NOMO-1 treated with DMSO at 0.1 percent for 48 hours (cell line): ENCODE measurements around the gene AGBL3.
"Not testable (repeated sequence)": the region's sequence is repeated elsewhere in the genome, so short reads cannot be mapped to it uniquely, and the experiment has no call there.

Experiments used
- DNase-seq: peaks from one replicate; lab custom pipeline; 2025; ENCODE audit not compliant: unreplicated experiment; lab: John Stamatoyannopoulos, UW

AGBL3 gene

GRCh38 chr7:135166338-135166990, 180.2 kb downstream of the AGBL3 start:
- no peak for DNase-seq

GRCh38 chr7:135167365-135167917, 181.1 kb downstream of the AGBL3 start:
- no peak for DNase-seq

- no peak for DNase-seq
These were observed 181.7 kb downstream of the AGBL3 start for GRCh38 chr7:135168001-135168400.

DNA sequence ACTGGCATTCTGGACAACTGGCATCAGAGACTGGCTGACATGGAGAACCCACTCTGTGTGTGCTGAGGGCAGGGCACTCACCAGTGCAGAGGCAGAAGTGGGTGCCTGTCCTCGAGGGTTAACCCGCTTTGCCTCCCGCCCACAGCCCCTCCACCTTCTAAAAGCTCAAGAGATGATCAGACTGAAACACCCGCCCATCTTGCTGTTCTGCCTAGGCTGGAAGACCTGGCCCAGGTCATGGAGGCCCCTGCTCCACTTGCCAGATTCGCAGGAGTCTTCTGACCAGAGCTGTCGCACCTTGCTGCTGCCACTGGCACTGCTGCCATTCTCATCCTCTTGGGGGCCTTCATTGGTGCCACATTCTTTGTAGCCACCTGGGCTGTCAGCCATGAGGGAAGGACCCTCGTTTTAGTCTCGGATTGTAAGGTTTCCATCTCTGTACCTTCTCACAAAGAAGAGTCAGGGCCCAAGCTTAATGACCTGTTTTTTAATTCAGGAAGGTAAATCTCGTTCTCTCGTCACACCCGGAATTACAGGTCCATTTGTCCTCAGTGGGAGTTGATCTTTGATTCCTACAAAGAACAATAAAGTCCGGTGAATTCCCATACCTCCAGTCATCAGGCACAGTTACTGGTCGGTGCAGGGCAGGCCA, 182.3 kb downstream of the AGBL3 start:
- DNase-seq: no peak

DNA sequence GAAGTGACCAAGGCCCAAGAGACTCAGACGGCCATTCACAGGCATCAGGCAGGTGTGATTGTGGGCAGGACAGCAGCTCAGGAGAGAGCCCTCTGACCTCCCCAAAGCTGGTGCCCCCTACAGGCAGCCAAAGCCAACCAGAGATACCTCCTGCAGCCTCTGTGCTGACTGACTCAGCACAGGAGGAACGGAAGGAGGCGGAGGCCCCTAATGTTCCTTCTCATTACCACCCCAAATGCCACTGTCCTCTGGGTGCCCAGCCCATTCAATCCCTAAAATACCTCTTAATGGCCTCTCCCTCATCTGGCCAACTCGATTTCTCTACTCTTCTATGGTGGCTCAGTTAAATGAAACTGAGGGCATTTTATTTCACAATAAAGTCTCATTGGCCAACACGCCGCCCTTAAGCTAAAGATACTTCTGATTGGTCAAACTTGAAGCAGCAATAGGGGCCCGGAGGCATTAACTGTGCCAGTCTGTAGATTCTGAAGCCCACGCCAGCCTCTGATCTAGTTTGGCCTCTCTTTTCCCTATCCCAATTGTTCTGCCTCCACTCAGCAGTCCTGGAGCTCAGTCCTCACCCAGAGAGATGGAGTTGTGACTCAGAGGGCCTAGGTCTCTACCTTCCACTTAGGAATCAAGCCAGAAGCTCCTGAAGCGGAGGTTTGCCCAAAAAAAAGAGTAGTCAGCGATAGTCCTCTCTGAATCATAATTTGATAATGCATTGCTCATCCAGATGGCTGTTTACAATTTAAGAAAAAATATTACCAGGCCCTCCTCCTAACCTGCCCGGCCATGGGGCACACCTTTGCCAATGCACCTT, 183.0 kb downstream of the AGBL3 start:
- DNase-seq: peak; percentile 30

- DNase-seq: peak; percentile 50
These were observed 183.6 kb downstream of the AGBL3 start for GRCh38 chr7:135169964-135170273.

DNA sequence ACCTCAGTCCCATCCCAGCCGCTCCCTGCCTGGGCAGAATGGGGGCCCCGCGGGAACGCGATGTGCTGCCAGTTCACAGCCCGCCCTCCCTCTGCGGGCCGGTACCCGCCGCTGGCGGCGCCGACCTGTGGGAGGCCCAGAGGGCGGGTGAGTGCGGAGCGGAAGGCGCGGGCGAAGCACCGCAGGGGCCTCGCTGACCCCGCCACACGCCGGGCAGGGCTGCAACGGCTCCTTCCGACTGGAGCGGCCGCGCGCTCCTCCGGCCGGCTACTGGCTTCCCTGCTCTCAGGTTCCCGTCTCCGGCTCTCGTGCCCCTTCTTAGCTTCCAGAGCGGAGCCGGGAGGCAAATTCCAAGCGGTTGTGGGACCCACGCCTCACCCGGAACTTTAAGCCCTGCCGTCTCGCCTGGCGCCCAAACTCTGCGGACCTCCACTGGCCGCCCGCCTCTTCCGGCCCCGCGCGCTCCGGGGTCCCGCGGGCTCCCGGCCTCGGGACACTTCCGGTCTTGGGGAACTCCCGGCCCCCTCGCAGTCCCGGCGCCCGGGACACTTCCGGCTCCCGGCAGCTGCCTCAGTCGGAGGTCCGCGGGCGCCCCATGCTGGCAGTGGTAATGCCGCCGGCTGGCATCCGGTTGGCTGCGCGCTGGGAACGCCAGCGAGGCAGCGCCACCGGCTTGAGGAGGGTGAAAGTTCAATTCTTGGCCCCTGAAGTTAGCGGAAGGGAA, 184.1 kb downstream of the AGBL3 start, which contains the start of gene CYREN:
CYREN (minus strand) TSS at position 434 of the 724 bp plus-strand sequence. CDS start 1,785 bp downstream, outside the sequence.
- DNase-seq: peak; percentile 77

GRCh38 chr7:135170998-135171481, 184.7 kb downstream of the AGBL3 start:
- DNase-seq: not testable (repeated sequence)

DNA sequence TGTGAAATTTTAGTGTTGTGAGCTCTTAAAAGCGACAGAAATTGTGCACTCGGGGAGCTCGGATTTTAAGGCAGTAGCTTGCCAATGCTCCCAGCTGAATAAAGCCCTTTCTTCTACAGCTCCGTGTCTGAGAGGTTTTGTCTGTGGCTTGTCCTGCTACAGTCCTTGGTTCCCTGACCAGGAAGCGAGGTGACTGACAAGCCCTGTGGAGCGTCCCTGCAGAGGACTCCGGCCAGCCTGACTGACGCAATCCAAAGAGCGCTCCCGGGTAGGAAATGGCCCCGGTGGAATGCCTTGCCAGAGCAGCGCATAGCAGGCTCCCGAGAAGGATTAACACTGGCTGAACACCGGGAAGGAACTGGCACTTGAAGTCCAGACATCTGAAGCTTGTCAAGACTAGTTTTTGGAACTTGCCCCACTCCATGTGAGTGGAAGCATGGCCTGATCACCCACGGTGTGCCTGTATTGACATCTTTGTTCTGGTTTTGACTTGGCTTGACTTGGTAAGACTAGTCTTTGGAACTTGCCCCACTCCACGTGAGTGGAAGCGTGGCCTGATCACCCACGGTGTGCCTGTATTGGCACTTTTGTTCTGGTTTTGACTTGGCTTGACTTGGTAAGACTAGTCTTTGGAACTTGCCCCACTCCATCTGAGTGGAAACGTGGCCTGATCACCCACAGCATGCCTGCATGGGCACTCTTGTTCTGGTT, 185.4 kb downstream of the AGBL3 start:
- DNase-seq: not testable (repeated sequence)

DNA sequence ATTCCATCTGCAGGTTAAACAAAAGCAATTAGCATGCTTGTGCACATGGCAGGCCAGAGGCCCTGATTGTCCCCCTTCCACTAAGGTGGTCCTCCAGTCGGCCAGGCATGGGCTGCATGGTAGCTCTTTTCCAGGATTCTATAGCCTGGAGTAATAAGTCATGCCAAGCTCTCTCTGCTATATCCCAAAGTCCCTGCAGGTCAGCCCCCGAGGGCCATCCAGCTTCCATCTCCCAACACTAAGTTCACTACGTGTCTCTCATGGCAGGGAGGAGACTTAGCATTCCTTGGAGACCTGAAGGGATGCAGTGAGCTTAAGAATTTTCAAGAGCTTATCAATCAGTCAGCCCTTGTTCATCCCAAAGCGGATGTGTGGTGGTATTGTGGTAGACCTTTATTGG, 187.6 kb downstream of the AGBL3 start:
- DNase-seq: not testable (repeated sequence)

DNA sequence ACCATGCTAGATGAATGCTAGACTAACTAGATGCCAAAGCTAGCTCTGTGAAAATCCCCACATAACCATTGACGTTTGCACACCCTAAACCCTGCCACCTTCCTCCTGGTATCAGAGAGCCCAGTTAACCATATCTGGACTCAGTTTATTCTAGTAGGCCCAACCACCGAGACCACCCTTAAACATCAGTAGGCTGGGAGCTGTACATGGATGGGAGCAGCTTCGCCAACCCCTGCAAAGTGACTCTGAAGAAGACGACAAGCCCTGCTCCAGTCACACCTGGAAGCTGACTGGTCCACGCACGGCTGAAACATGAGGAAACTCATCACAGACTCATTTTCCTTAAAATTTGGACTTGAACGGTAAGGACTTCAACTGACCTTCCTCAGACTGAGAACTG, 188.6 kb downstream of the AGBL3 start:
- DNase-seq: no peak

DNA sequence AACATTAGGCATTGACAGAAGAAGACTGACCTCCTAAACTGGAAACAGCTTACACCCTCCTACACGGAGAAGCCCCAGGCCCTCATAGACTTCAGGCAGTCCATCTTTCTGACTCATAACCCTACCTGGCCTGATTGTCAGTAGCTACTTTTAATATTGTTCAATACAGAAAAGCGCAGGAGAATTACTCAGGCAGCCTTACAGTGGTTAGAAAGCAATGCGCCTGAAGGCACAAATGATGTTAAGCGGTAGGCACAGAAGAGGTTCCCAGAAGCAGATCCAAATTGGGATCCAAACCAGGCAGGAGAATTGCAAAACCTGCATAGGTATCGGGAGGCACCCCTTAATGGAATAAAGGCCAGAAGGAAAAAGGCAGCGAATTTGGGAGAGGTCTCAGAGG, 189.6 kb downstream of the AGBL3 start:
- DNase-seq: no peak

GRCh38 chr7:135177028-135177696, 190.9 kb downstream of the AGBL3 start:
- DNase-seq: no peak

DNA sequence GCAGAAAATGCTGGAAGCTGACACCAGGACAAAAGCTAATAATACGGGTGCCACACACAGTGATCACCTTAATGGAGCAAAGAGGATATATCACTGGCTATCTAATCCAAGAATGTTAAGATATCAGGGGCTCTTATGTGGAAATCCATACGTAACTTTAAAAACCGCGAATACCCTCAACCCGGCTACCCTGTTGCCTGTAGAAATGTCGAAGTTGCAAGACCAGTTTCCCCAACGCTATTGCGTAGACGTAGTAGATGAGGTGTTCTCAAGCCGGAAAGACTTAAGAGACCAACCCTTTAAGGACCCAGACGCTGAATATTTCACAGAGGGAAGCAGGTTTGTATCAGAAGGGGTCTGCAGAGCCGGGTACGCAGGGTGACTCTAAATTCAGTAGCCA, 192.1 kb downstream of the AGBL3 start:
- DNase-seq: no peak

DNA sequence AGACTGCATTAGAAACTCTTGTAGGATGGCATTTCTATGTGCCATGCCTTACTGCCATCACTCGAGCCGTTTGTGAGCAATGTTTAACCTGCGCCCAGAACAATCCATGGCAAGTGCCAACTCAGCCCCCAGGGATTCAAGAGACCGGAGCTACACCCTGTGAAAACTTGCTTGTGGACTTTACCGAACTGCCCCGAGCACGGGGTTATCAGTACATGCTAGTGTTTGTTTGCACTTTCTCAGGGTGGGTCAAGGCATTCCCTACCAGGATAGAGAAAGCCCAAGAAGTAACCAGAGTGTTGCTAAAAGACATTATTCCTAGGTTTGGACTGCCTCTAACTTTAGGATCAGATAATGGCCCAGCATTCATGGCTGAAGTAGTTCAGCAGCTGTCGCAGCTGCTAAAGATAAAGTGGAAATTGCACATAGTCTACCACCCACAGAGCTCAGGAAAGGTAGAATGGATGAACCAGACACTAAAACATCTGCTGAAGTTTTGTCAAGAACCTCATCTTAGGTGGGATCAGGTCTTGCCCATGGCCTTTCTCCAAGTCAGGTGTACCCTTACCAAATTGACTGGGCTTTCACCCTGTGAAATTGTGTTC, 193.1 kb downstream of the AGBL3 start:
- DNase-seq: no peak

- no peak for DNase-seq
These were observed 193.8 kb downstream of the AGBL3 start for GRCh38 chr7:135180122-135180521.

- DNase-seq: no peak
These were observed 195.1 kb downstream of the AGBL3 start for GRCh38 chr7:135181261-135181928.

- no peak for DNase-seq
These were observed 195.8 kb downstream of the AGBL3 start for GRCh38 chr7:135181929-135182678.
